Activated CD4-positive, alpha-beta T cell treated with anti-CD3 and anti-CD28 coated beads for 1 hour (primary cell): Measurements from ENCODE around the gene FAM13C.
"Not testable (repeated sequence)": the region's sequence is repeated elsewhere in the genome, so short reads cannot be mapped to it uniquely, and the experiment has no call there.

Source experiments
- DNase-seq: peaks from one replicate; pipeline ENCODE4 v3.0.0-alpha.2; 2020

Gene FAM13C

GRCh38 chr10:59272061-59272460 lies 90.3 kb downstream of the FAM13C start:
- DNase-seq, result no peak

GRCh38 chr10:59271160-59271559 lies 91.2 kb downstream of the FAM13C start:
- no peak for DNase-seq

GRCh38 chr10:59270492-59270891 lies 91.9 kb downstream of the FAM13C start:
- DNase-seq, result no peak

GRCh38 chr10:59269651-59270050 lies 92.7 kb downstream of the FAM13C start:
- DNase-seq, result no peak

GRCh38 chr10:59268460-59268859 lies 93.9 kb downstream of the FAM13C start:
- DNase-seq, result no peak

- DNase-seq, result no peak
These were observed 96.0 kb downstream of the FAM13C start for GRCh38 chr10:59266321-59266720.

GRCh38 chr10:59265141-59265540 lies 97.2 kb downstream of the FAM13C start:
- no peak for DNase-seq

GRCh38 chr10:59258890-59259289 lies 103.5 kb downstream of the FAM13C start:
- DNase-seq, result no peak

- DNase-seq, result no peak
These were observed 105.1 kb downstream of the FAM13C start for GRCh38 chr10:59257224-59257623.

GRCh38 chr10:59255463-59255862 lies 106.9 kb downstream of the FAM13C start:
- DNase-seq, result no peak

- DNase-seq, result no peak
These were observed 109.9 kb downstream of the FAM13C start for GRCh38 chr10:59252491-59252890.

- DNase-seq, result no peak
These were observed 116.7 kb downstream of the FAM13C start for GRCh38 chr10:59245686-59246085.

GRCh38 chr10:59244871-59245270 lies 117.5 kb downstream of the FAM13C start:
- DNase-seq, result no peak

- no peak for DNase-seq
These were observed 118.6 kb downstream of the FAM13C start for GRCh38 chr10:59243611-59244195.

- DNase-seq, result no peak
These were observed 119.4 kb downstream of the FAM13C start for GRCh38 chr10:59242991-59243390.

- no peak for DNase-seq
These were observed 120.3 kb downstream of the FAM13C start for GRCh38 chr10:59242057-59242456.

GRCh38 chr10:59240582-59241183 lies 121.7 kb downstream of the FAM13C start:
- DNase-seq, result no peak

- not testable (repeated sequence) for DNase-seq
These were observed 123.2 kb downstream of the FAM13C start for GRCh38 chr10:59239108-59239507.

GRCh38 chr10:59237775-59238174 lies 124.6 kb downstream of the FAM13C start:
- no peak for DNase-seq

GRCh38 chr10:59236064-59236697 lies 126.2 kb downstream of the FAM13C start:
- DNase-seq, result no peak

- no peak for DNase-seq
These were observed 127.4 kb downstream of the FAM13C start for GRCh38 chr10:59234816-59235429.

- DNase-seq, result no peak
These were observed 128.2 kb downstream of the FAM13C start for GRCh38 chr10:59234194-59234593.

- no peak for DNase-seq
These were observed 132.9 kb downstream of the FAM13C start for GRCh38 chr10:59229441-59229840.

GRCh38 chr10:59227136-59227673 lies 135.1 kb downstream of the FAM13C start:
- no peak for DNase-seq
